NCI-H1417 (cell line): Measurements from ENCODE around the gene PSD2.
A peak's percentile ranks its signal among the peaks of the same experiment; 100 is the strongest.
"Not testable (repeated sequence)": the region's sequence is repeated elsewhere in the genome, so short reads cannot be mapped to it uniquely, and the experiment has no call there.

Experiments
- DNase-seq, 3 experiments: peaks; one replicate each; lab custom pipeline; 2025; lab: John Stamatoyannopoulos, UW

PSD2 gene

GRCh38 chr5:139789116-139789844 is 6.3 kb upstream of the PSD2 start:
- no peak for DNase-seq

DNA sequence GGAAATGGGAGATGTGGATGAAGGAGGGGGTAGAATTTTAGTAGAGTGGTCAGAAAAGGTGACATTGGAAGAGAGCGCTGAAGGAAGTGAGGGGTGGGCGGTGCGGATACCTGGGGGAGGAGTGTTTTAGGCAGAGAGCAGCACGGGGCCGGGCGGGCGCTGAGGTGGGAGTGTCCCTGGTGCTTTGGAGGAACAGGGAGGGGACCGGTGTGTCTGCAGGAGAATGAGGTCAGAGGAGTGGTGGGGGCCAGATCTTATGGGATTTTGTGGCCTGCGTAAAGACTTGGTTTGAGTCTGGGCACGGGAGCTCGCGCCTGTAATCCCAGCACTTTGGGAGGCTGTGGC is 5.8 kb upstream of the PSD2 start:
- no peak for DNase-seq

- DNase-seq, result no peak
Measured at GRCh38 chr5:139792218-139792617, 3.4 kb upstream of the PSD2 start.

GRCh38 chr5:139792655-139793054 is 3.0 kb upstream of the PSD2 start:
- DNase-seq, result not testable (repeated sequence)

- DNase-seq, result no peak
Measured at GRCh38 chr5:139794067-139794846, 1.4 kb upstream of the PSD2 start.

DNA sequence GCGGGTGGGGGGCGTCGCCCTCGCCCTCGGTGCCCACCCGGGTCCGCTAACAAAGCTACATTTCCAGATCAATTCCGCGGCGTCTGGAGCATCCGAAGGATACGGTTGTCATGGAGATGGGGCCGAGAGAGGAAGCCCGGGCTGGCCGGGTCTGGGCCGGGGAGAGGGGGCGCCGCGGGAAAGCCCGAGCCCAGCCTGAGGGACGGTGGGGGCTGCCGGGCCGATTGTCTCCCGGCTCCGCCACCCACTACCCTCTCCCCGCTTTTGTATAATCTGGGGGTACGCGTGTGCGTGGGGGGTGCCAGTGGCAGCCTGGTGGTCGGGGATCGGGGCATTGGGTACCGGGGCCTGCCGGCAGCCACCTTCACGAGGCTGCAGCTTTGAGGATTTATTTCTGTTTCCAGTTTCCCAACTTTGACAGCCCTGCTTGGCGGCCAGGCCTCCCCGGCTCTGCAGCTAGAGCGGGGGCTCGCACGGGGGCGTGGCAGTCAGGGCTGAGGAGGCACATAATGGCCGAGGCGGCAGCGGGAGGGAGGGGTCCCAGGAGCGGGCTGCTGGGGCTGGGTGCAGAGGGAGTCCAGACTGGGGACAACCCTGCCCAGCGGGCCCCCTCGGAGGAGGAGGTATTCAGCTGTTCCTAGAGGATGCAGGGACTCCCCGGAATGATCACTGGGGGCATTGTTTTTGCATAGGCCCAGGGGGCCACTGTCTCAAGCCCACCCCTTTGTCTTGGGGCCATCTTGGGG is 626 bp downstream of the PSD2 start:
- peak in 2 of 3 experiments; percentile 48 for DNase-seq

GRCh38 chr5:139797335-139797734 is 1.7 kb downstream of the PSD2 start:
- no peak for DNase-seq

GRCh38 chr5:139797856-139798510 is 2.4 kb downstream of the PSD2 start:
- DNase-seq, result no peak

DNA sequence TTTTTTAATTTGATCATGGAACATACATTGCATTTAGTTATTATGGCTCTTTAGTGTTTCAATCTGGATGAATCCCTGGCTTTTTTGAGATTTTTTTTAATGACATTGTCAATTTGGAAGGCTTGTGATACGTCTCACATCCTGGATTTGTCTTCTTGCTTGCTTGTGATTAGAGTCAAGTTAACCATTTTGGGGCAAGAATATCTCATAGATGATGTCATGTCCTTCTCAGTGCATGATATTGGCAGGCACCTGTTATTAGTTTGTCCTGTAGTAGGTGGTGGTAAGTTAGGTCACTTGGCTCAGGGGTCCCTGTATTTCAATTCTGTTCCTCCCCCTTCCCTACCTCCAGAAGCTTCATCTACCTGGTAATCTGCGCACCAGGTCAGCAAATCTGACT is 3.3 kb downstream of the PSD2 start:
- DNase-seq, result no peak

- peak in 1 of 3 experiments; percentile 39 for DNase-seq
Measured at GRCh38 chr5:139799359-139799758, 3.8 kb downstream of the PSD2 start.

- DNase-seq, result no peak
Measured at GRCh38 chr5:139803978-139804377, 8.4 kb downstream of the PSD2 start.

- DNase-seq, result no peak
Measured at GRCh38 chr5:139804800-139805397, 9.3 kb downstream of the PSD2 start.

DNA sequence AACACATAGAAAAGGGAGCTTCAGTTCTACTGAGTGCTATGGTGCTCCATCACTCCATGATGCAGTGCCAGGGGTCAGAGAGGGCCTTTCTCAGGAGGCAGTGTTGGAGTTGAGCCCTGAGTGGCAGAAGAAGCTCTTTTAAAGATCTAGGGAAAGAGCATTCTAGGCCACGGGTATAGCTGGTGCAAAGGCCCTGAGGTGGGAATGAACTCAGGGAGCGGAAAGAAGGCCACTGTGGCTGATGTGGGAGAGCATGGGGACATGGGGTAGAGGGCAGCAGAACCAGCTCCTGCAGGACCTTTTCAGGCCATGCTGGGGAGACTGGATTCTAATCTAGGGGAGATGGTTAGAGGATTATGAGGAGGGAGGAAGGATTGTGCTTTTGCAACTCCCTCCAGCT is 9.9 kb downstream of the PSD2 start:
- DNase-seq, result no peak

DNA sequence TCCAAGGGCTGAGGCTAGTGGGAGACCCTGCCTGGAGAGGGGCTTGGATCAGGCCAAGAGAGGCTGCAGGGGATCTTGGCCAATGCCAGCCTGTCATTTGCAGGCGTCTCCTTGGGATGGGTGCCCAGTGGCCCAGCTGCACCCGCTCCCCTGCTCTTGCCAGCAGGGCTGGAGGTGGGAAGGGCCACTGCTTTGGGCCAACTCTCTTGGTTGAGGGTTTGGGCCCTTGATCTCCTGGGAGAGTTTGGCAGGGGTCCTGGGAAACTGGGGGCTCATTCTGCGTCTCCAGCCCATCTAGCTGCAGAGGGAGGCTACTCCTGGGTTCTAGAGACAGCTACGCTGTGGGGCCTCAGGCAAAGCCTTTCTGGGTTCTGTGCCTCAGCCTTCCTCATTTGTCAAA is 10.5 kb downstream of the PSD2 start:
- DNase-seq, result no peak

GRCh38 chr5:139806726-139807646 is 11.4 kb downstream of the PSD2 start:
- DNase-seq, result no peak

DNA sequence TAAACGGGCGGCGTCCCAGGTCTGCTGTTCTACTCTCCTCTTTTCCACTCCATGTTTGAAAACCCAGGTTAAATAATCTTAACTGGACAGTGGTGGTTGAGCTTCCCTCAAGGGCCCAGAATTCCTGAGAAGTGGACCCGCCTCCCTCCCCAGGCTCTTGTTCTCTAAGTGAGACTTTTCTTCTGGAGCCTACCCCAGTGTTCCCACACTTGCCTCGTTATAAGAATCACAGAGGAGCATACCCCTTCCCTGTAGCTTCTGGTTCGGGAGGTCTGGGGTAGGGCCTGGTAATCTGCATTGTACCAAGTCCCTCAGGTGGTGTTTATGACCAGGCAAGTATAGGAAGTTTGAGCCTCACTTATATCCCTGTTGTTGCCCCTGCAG is 12.0 kb downstream of the PSD2 start:
- no peak for DNase-seq

DNA sequence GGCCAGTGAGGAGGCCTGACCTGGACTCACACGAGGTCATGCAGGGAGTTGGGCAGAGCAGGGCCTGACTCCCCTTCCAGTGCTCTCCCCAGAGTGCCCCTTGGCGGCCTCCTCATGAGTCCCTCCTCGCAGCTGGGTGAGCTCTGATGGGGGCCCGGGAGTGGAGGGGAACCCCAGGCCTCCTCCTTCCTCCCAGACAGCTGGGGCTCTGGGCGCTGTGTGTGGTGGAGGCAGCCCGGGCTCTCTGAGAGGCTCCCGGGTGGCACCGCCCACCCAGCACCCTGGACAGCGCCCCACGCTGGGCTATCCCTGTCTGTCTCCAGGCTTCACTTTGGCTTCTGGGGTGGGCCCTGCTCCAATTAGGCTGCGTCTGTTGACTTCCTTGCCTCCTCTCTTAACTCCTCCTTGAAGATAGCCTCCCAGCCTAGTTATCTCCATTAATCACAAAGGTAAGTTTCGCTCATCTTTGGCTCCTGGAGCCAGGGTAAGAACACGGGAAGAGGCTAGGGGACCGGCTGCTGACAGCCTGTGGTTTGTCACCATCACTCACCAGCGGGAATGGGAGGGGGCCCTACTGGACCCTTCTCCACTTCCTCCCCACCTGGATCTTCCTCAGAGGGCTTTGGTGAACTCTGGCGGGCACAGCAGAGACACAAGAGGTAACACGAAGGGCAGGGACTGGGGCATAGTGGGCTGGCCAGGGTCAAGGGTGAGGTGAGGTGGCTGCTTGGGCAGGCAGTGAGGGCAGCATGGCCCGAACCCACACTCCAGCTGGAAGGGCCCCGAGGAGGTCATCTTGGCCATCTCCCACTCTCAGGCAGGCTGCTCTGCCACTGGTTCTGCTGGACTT is 13.1 kb downstream of the PSD2 start:
- no peak for DNase-seq

GRCh38 chr5:139809331-139809810 is 13.8 kb downstream of the PSD2 start:
- DNase-seq, result no peak

DNA sequence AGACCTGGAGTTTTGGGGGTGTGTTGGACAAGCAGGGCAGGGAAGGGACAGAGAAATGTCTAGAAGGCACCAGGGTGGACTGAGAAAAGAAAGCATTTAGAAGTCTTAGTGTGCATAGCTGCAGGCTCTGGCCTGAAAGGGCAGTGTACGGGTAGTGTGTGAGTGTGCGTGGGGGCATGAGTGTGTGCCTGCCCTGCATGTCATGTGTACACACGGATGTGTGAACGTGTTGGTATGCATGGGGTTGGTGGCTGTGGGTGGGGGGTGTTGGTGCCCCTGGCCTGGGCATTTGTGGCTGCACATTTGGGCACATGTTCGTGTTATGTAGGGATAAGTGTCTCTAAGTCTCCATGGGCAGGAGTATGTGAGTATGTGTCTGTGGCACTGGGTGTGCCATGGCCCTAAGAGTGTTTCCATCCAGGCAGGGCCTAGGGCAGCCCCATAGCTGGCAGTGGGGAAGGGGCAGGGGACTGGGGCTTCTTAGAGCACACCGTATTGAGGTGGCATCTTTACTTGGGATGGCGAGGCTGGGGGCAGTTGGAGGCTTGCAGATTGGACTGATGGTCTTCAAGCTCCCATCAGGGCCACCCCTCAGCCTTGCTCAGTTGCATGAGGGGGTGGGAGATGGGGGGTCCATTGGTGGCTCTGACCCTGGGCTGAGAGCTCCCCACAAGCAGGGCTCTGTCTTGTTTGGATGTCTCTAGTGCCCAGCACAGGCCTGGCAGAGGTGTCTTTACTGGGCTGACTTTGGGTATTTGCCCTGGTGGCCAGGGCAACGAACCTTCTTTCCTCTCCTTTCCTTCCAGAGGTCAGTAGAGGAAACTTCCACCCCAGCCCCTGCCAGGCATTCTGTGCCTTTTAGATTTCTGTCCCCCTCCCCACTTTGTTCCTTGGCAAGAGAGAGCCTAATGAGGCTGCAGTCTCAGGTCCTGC is 15.0 kb downstream of the PSD2 start:
- no peak for DNase-seq
